Amygdala (tissue), 56 donors: ENCODE data around the gene SPACA6.
A peak's percentile ranks its signal among the peaks of the same experiment; 100 is the strongest.

Experiments used
- DNase-seq, 56 donors: peaks; one replicate each; lab custom pipeline; 2025; lab: John Stamatoyannopoulos, UW

The SPACA6 gene

DNA sequence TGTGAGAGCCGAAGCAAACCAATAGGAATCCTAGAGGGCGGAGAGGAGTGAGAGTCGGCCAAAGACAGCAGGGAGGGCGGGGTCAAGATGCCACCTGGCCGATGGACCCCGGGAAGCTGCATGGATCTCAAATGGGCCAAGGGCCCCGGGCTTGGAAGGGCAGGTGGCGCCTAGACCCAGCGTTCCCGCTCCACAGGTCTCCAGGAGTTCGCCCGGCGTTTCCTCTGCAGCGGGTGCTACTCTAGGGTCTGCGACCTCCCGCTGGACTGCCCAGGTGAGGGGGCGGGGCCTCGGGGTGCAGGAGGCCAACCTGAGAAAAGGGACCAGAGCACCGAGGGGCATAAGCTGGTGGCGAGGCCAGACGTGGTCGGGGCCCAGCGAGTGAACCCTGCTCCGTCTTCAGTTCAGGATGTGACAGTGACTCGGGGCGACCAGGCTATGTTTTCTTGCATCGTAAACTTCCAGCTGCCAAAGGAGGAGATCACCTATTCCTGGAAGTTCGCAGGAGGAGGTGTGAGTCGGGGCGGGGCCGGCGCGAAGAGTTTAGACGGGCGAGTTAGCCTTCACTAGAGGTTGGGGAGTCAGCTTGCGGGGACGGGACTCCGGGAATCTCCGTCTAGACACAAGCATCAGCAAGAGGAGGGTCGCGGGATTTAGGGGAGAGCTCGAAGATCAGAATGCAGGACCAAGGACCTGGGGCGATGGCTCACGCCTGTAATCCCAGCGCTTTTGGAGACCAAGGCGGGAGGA, 9.9 kb downstream of the SPACA6 start:
- DNase-seq, result peak in 7 of 56 donors; percentile 13 to 51 (median 38)

DNA sequence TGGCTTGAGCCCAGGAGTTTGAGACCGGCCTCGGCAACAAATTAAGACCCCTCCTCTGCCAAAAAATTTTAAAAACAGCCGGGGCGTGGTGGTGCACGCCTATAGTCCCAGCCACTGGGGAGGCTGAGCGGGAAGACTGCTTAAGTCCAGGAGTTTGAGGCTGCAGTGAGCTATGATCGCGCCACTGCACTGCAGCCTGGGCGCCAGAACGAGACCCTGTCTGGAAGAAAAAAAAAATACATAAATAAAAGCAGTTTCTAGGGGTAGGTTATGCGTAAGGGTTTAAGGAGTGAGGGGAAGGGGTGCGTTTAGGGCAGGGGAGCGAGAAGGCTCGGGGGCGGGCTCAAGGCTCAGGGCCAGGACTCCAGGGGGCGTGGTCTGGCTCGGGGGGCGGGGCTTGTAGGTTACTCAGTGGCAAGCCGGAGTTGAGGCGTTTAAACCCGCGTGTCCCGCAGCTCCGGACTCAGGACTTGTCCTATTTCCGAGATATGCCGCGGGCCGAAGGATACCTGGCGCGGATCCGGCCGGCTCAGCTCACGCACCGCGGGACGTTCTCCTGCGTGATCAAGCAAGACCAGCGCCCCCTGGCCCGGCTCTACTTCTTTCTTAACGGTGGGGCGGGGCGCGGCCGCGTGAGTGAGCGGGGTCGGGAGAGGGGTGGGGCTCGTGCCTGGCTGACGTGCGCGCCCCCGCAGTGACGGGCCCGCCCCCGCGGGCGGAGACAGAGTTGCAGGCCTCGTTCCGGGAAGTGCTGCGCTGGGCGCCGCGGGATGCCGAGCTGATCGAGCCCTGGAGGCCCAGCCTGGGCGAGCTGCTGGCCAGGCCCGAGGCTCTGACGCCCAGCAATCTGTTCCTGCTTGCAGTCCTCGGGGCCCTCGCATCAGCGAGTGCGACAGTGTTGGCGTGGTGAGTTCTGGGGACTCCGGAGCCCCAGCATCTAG, 10.7 kb downstream of the SPACA6 start:
- peak; percentile 34 to 100 (median 87) for DNase-seq

DNA sequence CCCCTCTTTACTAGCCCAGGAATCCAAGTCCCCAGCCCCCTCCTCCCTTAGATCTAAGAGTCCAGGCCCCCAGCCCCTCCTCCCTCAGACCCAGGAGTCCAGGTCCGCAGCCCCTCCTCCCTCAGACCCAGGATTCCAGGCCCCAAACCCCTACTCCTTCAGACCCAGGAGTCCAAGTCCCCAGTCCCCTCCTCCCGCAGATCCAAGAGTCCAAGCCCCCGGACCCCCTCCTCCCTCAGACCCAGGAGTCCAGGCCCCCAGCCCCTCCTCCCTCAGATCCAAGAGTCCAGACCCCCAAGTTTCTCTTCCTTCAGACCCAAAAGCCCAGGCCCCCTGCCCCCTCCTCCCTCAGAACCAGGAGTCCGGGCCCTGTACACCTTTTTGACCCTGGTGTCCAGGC, 11.5 kb downstream of the SPACA6 start:
- DNase-seq, result no peak

DNA sequence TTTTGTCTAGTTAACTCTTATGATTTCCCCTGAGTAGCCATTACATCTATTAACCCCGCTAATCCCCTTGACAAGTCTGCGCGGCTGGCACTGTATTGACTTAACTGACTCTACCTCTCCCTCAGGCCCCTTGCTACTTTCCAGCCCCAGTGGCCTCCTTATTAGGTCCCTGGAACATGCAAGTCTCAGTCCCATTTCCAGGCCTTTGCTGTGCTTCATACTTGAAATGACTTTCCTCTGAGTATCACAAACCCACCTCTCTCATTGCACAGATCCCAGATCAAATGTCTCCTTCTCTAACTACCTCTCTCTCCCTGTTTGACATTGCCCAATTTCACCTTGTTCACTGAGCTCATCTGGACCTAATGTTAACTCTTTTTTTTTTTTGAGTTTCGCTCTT, 13.2 kb downstream of the SPACA6 start:
- no peak for DNase-seq

DNA sequence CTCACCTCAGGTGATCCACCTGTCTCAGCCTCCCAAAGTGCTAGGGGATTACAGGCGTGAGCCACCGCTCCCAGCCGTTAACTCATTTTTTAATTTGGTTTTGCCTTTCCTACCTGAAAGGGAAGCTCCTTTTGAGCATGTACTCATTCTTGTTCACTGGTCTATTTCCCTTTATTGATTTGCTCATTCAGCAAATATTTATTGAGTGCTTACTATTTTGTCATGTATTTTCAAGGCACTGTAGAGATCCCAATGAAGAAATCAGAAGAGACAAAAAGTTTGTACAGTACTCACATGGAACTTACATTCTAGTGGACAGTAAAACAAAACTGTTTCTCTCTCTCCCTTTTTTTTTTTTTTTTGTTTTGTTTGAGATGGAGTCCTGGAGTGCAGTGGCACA, 13.8 kb downstream of the SPACA6 start:
- DNase-seq, result no peak

DNA sequence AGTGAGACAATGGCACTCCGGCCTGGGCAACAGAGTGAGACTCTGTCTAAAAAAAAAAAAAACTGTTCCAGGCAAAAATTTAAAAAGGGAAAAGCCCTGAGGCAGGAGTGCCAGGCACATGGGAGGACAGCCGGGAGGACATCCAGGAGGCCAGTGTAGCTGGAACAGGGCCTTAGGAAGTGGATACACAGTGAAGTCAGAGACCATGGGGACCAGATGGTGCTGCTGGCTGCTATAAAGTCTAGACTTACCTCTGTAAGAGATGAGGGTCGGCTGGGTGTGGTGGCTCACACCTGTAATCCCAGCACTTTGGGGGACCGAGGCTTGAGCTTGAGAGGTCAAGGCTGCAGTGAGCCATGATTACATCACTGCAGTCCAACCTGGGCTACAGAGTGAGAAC, 15.7 kb downstream of the SPACA6 start:
- DNase-seq, result no peak

DNA sequence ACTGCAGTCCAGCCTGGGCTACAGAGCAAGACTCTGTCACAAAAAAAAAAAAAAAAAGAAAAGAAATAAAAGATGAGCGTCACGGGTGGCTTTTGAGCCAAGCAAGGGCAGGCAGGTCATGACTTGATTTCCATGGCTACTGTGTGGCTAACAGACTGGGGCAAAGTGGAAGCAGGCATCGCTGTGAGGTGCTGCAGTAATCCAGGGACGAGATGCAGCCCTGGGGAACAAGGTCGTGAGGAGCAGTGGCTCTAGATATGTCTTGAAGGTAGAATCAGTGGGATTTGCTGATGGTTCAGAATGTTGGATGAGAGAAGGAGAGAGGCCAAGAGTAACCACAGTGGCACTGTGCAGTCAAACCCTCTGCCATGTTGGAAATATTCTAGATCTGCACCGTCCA, 16.4 kb downstream of the SPACA6 start:
- no peak for DNase-seq

DNA sequence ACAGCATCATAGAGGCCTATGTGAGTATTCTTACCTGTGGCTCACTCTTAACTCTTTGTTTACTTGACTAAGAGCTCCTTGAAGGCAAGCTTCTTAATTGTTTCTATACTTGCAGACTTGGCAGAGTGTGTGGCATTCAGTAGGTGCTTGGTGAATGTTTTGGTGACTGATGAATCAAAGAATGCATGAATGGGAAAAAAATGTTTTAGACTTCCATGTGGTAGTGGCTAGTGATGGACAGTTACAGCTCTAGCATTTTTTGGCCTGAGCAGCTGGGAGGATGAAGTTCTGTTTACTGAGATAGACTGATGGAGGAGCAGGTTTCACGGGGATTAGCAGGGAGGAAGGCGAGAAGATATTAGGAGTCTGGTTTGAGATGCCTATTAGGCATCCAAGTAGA, 17.0 kb downstream of the SPACA6 start:
- no peak for DNase-seq

DNA sequence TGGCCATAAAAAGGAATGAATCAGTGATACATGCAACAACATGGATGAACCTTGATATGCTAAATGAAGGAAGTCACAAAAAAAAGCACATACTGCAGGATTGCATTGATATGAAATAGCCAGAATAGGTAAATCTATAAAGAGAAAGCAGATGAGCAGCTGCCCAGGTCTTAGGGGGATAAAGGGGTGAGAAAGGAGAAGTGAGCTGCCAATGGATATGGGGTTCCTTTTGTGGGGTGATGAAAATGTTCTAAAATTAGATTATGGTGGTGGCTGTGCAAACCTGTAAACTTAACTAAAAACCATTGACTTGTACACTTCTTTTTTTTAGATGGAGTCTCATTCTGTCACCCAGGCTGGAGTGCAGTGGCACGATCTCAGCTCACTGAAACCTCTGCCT, 18.6 kb downstream of the SPACA6 start:
- no peak for DNase-seq

DNA sequence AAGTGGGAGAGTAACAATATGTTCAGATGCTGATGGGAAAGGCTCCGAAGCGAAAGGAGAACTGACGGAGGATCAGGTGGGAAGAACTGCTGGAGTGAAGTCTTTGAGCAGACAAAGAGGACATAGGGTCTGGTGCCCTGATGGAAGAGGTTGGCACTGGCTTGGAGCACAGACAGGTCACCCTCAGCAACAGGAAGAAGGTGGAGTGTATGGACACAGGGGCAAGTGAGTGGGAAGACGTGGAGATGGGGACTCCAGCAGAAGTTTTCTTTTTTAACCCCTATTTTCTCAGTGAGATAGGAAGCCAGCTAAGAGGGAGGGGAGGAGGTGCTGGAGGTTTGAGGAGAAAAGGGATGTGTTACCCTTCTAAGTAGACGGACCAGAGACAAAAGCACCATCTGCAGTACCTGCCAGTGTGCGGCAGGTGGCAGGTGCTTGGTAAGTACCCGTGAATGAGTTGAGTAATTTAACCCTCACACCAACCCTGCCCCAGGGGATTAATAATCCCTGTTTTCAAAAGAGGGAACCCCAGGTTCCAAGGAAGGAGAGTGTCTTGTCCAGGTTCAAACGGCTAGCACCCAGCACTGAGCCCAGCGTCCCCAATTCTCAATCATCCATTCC, 19.4 kb downstream of the SPACA6 start:
- no peak for DNase-seq

DNA sequence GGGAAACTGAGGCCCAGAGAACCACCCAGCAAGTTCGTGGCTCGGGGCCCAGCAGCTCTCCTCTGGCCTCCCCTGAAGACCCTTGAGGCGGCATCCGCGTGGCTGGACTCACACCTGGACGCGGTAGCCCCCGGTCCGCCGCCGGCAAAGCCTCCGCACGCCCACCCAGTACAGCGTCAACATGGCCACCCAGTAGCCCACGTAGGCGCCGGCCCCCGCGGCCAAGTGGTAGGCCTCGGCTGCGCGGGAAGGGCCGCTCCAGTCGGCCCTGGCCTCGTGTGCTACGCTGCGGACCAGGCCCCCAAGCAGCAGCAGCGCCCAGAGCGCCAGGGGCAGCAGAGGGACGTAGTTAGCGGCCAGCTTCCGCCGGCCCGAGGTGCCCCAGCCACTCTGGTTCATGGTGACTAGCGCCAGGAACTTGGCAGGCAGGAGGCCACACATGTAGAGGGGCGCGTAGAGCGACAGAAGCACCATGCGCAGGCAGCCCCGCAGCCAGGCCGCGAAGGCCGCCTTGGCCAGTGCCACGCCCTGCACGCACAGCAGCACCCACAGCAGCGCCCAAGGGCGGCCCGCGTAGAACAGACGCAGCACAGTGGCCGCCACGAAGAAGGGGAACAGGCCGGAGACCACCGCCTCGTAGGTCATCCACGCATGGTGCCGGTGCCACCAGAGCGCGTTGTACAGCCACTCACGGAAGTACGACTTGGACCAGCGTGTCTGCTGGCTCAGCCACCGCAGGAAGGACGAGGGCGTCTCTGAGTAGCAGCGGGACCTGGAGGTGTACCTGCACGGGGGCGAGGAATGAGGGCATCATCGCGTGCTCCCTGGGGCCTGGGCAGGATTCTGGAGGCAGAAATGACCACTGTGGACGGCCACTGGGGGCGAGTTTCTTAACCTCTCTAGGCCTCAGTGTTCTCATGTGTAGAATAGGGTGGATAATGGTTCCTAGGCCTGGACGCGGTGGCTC, 20.5 kb downstream of the SPACA6 start:
- no peak for DNase-seq

DNA sequence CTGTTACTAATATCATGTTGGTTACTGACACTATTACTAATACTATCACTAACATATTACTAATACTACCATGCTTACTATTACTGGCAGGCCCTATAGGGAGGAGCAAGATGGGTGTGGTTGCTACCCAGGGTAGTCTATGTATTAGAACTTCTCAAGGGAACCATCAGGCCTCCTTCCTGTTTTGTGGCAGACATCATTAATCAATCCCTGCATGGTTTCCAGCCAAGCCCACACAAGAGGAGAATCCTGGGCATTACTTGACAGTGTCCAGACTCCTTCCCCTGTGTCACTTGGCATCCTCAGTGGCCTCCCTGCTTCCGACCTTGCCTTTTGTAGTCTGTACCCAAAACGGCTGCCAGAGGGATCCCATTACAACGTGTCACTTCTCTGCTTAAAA, 21.7 kb downstream of the SPACA6 start:
- DNase-seq, result no peak

DNA sequence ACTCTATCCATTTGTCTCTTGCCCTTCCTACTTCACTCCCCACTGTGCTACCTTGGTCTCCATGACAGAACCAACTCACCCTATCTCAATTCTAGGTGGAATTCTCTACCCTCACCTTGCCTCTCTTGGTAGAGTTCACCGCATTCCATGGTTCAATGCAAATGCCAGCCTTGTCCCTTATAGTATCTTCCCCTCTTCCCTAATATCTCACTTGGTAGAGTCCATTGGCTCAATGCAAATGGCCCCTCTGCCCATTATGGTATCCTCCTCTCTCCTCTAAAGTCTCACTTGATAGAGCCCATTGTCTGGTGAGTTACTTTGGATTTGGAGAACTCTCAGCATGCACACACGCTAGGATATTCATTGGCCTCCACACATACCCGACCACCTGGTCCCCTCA, 22.7 kb downstream of the SPACA6 start:
- DNase-seq, result no peak

DNA sequence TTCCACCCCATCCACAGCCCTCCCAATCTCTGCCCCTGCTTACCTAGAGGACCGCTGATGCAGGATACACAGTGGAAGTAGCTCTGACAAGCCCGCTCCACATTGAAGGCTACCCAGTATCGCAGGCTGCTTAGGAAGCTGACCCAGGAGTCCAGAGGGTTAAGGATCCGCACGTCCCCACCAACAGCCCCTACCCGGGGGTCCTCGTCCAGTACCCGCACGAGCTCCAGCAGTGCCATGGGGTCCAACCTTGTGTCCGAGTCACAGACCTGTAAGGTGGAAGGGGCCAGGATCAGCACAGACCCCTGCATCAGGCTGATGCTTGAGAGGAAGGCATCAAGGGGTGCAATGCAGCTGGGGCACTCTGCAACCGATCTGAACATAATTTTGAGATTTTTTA, 23.8 kb downstream of the SPACA6 start:
- no peak for DNase-seq

DNA sequence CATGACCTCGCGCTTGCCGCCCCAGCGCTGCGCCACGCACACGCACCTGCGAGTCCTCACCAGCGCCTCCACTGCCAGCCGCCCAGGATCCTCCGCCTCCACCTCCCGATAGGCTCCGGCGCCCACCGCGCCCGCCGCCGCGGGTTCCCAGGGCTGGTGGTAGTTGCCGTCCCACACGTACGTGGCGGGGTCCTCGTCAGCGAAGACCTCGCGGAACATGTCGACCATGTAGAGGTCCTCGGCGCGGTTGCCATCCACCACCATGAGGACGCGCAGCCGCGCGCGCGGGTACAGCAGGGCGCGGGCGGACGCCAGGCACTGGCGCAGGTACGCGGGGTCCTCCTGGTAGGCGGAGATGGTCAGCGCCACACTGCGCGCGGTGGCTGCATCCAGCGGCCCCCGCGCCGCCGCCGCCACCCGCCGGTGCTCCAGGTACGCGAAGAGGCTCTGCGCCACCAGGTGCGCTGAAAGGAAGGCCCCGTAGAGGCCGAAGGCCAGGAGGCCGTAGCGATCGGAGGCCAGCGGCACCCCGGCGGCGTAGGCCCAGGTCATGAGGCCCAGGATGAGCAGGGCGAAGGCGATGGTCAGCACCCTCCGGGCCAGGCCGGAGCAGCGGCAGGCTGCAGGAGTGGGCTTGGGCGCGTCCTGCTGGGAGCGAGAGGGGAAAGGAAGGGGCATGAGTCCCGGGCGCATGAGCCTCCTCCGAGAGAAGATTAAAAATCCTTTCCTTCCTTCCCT, 26.3 kb downstream of the SPACA6 start:
- peak in 12 of 56 donors; percentile 7 to 43 (median 12) for DNase-seq

DNA sequence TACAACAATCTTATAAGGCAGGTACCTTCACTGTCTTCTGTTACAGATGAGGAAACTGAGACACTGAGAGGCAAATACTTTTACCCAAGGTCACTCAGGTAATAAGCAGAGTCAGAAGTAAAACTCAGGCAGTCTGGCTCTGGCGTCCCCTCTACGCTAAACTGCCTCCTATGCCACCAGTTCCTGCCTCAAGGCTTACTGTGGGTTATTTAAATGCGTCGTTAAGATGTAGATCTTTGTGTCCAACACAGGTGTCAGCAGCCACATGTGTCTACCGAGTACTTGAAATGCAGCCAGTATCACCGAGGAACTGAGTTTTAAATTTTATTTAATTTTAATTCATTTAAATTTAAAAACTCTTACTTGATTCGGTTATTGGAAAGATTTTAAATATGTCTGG, 28.8 kb downstream of the SPACA6 start:
- DNase-seq, result no peak

DNA sequence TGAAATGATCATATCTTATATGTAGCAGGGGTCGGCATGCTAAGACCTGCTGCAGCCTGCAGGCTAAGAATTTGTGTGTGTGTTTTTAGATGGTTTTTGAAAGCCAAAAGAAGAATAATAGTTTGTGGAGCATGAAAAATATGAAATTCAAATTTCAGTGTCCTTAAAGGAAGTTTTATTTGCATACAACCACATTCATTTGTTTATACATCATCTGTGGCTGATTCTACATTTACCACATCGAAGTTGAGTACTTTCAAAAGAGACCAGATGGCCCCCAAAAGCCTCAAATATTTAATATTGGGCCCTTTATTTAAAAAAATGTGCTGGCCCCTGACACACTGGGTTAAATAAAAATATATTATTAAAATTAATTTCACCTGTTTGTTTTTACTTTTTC, 29.4 kb downstream of the SPACA6 start:
- DNase-seq, result no peak

DNA sequence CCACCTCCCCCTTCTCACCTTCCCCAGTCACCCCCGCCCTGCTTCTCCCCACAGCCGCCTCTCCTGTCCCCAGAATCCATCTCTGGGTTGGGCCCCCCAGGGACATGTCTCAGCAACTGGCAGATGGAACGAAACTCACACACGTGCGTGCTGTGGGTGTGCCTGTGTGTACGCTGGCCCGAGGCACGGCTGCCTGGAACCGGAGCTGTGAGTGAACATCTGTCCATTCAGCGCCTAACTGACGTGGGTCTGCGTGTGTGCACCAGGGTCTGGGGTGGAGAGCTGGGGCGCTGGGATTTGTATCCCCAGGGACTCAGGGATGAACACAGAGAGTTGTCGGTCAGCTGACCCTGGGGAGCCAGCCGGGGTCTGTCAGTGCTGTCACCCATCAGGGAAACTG, 31.4 kb downstream of the SPACA6 start:
- DNase-seq, result no peak

DNA sequence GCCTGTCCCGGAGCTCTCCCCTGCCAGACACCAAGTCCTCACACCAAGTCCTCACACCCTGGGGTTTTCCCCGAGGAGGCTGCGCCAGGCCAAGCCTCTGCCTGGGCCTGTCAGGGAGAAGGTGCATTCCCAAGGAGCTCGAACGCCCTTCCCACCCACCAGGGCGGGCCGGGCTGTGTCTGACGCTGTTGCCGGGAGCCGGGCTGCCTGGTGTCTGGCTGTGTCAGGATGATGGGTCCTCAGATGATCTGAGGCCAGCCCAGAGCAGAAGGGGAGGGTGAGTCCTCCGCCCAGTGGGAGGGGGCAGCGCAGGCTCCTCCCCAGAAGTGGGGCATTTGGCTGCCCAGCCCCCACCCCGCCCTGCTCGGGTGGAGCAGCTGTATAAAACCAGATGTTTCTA, 32.9 kb downstream of the SPACA6 start:
- peak in 46 of 56 donors; percentile 13 to 85 (median 51) for DNase-seq
